Fibroblast of lung (primary cell): ENCODE measurements around the gene KSR2.

ENCODE experiments used
- EZH2 ChIP-seq: IDR thresholded peaks from 2 replicates; pipeline ENCODE4 v1.5.1; 2012; ENCODE audit warnings: low read length, control low read depth, mild to moderate bottlenecking; ENCODE audit errors: missing control alignments
- TF ChIP-seq, protein P1 (sequence below), 2 donors: IDR thresholded peaks in 1 of 2; conservative IDR thresholded peaks in 1 of 2; 1 replicate in 1 of 2; 2 replicates in 1 of 2; pipeline ENCODE4 v1.5.1; 2011 to 2012; ENCODE audit warnings: low read length in 2 of 2, control low read depth in 1 of 2, inconsistent platforms in 1 of 2, low read depth in 1 of 2, mild to moderate bottlenecking in 1 of 2

- TF ChIP-seq, protein P1, sequence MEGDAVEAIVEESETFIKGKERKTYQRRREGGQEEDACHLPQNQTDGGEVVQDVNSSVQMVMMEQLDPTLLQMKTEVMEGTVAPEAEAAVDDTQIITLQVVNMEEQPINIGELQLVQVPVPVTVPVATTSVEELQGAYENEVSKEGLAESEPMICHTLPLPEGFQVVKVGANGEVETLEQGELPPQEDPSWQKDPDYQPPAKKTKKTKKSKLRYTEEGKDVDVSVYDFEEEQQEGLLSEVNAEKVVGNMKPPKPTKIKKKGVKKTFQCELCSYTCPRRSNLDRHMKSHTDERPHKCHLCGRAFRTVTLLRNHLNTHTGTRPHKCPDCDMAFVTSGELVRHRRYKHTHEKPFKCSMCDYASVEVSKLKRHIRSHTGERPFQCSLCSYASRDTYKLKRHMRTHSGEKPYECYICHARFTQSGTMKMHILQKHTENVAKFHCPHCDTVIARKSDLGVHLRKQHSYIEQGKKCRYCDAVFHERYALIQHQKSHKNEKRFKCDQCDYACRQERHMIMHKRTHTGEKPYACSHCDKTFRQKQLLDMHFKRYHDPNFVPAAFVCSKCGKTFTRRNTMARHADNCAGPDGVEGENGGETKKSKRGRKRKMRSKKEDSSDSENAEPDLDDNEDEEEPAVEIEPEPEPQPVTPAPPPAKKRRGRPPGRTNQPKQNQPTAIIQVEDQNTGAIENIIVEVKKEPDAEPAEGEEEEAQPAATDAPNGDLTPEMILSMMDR (conservative IDR thresholded peaks at IDR 0.05 in 1 of 2, IDR thresholded peaks at IDR 0.05 in 1 of 2; ENCODE audit: low read depth in 1 of 2, low read length in 2 of 2) = no peak
- TF ChIP-seq EZH2 = no peak
Measured at GRCh38 chr12:117502233-117502632, 466.6 kb downstream of the KSR2 start.
